PC-9 (cell line): ENCODE data around the gene TACR2. TPM values are rescaled to one million over a fixed set of nuclear protein-coding genes. Genes with fewer than 3 reads are reported as not detected.

Source experiments
- BruUV-seq: library from RNA; stranded (reverse); fragments of 400-500 nt; replicated peaks from 2 replicates; lab custom pipeline; 2021; lab: Mats Ljungman, UMichigan
- CTCF ChIA-PET: fragments of 300-600 bp; sonication (Branson Sonifier 250); formaldehyde crosslinking; loops from one replicate; lab custom pipeline; 2022; ENCODE audit warnings: antibody characterized with exemption; lab: Charles Lee
- POLR2A ChIA-PET: fragments of 300-600 bp; sonication (Branson Sonifier 250); formaldehyde crosslinking; loops from one replicate; lab custom pipeline; 2022; ENCODE audit warnings: antibody characterized with exemption; ENCODE audit not compliant: unreplicated experiment; lab: Charles Lee
- DNase-seq, 2 experiments: peaks; one replicate each; pipeline versions ENCODE4 v3.0.0 to v3.0.0-alpha.2; 2015 to 2022; ENCODE audit warnings: mixed read lengths in 1 of 2
- H2AFZ ChIP-seq: fragments of 200-600 bp; sonication (generic); 2 replicates; pipeline ENCODE4 v1.8.1; 2017; ENCODE audit warnings: antibody characterized with exemption
- H3F3A ChIP-seq: fragments of 200-600 bp; sonication (generic); 2 replicates; pipeline ENCODE4 v1.8.1; 2017; ENCODE audit warnings: antibody characterized with exemption, mild to moderate bottlenecking, low read depth; ENCODE audit not compliant: insufficient read depth
- H3K27ac ChIP-seq: fragments of 200-600 bp; sonication (generic); 2 replicates; pipeline ENCODE4 v1.6.1; 2016; ENCODE audit warnings: mixed run types
- H3K27me3 ChIP-seq: fragments of 200-600 bp; sonication (generic); 2 replicates; pipeline ENCODE4 v1.6.1; 2016; ENCODE audit warnings: low read depth, mixed run types; ENCODE audit not compliant: insufficient read depth
- H3K36me3 ChIP-seq: fragments of 200-600 bp; sonication (generic); 2 replicates; pipeline ENCODE4 v1.6.1; 2016; ENCODE audit warnings: low read depth, mixed run types
- H3K4me1 ChIP-seq: fragments of 200-600 bp; sonication (generic); replicated peaks from 2 replicates; pipeline ENCODE4 v1.6.1; 2016; ENCODE audit warnings: mixed run types; ENCODE audit not compliant: insufficient read depth
- H3K4me2 ChIP-seq: fragments of 200-600 bp; sonication (generic); 2 replicates; pipeline ENCODE4 v1.6.1; 2017; ENCODE audit warnings: mixed run types
- H3K4me3 ChIP-seq: fragments of 200-600 bp; sonication (generic); 2 replicates; pipeline ENCODE4 v1.6.1; 2016; ENCODE audit warnings: mixed run types
- H3K79me2 ChIP-seq: fragments of 200-600 bp; sonication (generic); 2 replicates; pipeline ENCODE4 v1.6.1; 2017; ENCODE audit warnings: low read depth, mixed run types
- H3K9me2 ChIP-seq: fragments of 200-600 bp; sonication (generic); 2 replicates; pipeline ENCODE4 v1.8.1; 2017; ENCODE audit warnings: mild to moderate bottlenecking; ENCODE audit not compliant: insufficient read depth
- H3K9me3 ChIP-seq: fragments of 200-600 bp; sonication (generic); 2 replicates; pipeline ENCODE4 v1.8.1; 2016; ENCODE audit warnings: low read depth; ENCODE audit not compliant: insufficient read depth
- H4K20me1 ChIP-seq: fragments of 200-600 bp; sonication (generic); 2 replicates; pipeline ENCODE4 v1.8.1; 2017; ENCODE audit not compliant: insufficient read depth
- CTCF ChIP-seq: fragments of 200-600 bp; sonication (generic); conservative IDR thresholded peaks from 2 replicates; pipeline ENCODE4 v1.6.1; 2017; ENCODE audit warnings: mixed run types, antibody characterized with exemption, mild to moderate bottlenecking, moderate library complexity
- EZH2 ChIP-seq: fragments of 200-600 bp; sonication (generic); IDR thresholded peaks from 2 replicates; pipeline ENCODE4 v1.8.0; 2017; ENCODE audit warnings: antibody characterized with exemption, low read depth
- intact Hi-C: fragments of 100-400 bp; cut with micrococcal nuclease; formaldehyde crosslinking; loops from one replicate; pipeline ENCODE4 v1.10.0; 2022; ENCODE audit not compliant: unreplicated experiment
- total RNA-seq: library from RNA; stranded (reverse); gene quantifications from 2 replicates; pipeline ENCODE4 v1.2.3, GENCODE V29; 2021

Gene TACR2
- total RNA-seq, 1 experiment from 2014 or later = not detected

DNA sequence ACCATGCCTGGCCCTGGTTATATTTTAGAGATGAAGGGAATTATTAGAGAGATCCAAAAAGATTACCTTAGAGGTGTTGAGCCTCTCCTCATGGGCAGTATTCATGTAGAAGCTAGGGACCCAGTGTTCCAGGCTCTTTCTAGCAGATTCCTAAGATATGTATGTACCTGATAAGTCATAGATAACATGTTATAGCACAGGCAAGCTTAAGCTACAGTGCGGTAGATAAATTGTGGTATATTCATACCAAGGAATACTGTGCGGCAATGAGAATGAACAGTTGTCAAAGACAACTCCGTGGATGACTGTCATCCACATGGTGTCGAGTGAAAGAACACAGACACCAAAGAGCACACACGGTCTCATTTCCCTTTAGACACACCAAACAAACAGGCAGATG, 53.1 kb downstream of the TACR2 start:
- intact Hi-C loops = loop anchor here (2.0 kb wide), 1 partner anchor 21 kb away; no protein-coding TSS in a partner anchor
- H3K9me3 ChIP-seq = no peaks in the 10 kb centered on the region
- H3K4me2 ChIP-seq = peak overlapping the region; percentile 73
- TF ChIP-seq EZH2 = no peak
- TF ChIP-seq CTCF = no peak
- H4K20me1 ChIP-seq = no peaks in the 10 kb centered on the region
- no peak overlapping the region for H3K4me3 ChIP-seq
- no peaks in the 10 kb centered on the region for H3K27me3 ChIP-seq
- no TSS peak for BruUV-seq
- no peak overlapping the region for H2AFZ ChIP-seq
- DNase-seq = no peak
- peaks cover 49% of the 10 kb centered on the region for H3F3A ChIP-seq
- H3K27ac ChIP-seq = peak overlapping the region; percentile 89
- H3K36me3 ChIP-seq = peaks cover 14% of the 10 kb centered on the region; the same call in 1 of the 2 replicates
- H3K79me2 ChIP-seq = peaks cover 36% of the 10 kb centered on the region
- H3K4me1 ChIP-seq = peaks cover 50% of the 10 kb centered on the region
- POLR2A ChIA-PET = no interaction called here
- CTCF ChIA-PET = interaction anchor here (1.0 to 2.2 kb wide), 2 partner anchors 27 to 31 kb away, joined by 3 to 19 read pairs; no protein-coding TSS in a partner anchor
- no peaks in the 10 kb centered on the region for H3K9me2 ChIP-seq

- Histone ChIP-seq H4K20me1 (no peaks in the 10 kb centered on the region), H3K4me2 (peak overlapping the region; percentile 73), H3K27ac (peak overlapping the region; percentile 89), H3F3A (peaks cover 50% of the 10 kb centered on the region), H3K79me2 (peaks cover 43% of the 10 kb centered on the region), H3K27me3 (no peaks in the 10 kb centered on the region), H3K4me1 (peaks cover 50% of the 10 kb centered on the region), H3K9me3 (no peaks in the 10 kb centered on the region), H3K36me3 (peaks cover 14% of the 10 kb centered on the region; the same call in 1 of the 2 replicates), H2AFZ (no peak overlapping the region), H3K4me3 (peak overlapping the region; percentile 19; the same call in 1 of the 2 replicates), H3K9me2 (no peaks in the 10 kb centered on the region)
- TF ChIP-seq EZH2 (no peak), CTCF (no peak)
- DNase-seq = peak; percentile 83 to 86
- BruUV-seq = TSS peak; percentile 88
- CTCF ChIA-PET = interaction anchor here (0.6 to 2.2 kb wide), 7 partner anchors 14 to 142 kb away, joined by 3 to 19 read pairs (median 4); no protein-coding TSS in a partner anchor
- POLR2A ChIA-PET = interaction anchor here (0.6 to 1.1 kb wide), 5 partner anchors 13 to 84 kb away, joined by 3 to 10 read pairs (median 6); partner anchors contain the start of gene HK1
- intact Hi-C loops = loop anchor here (1.0 to 2.0 kb wide), 2 partner anchors 22 to 43 kb away; no protein-coding TSS in a partner anchor
Observed at GRCh38 chr10:69362471-69362954, 54.2 kb downstream of the TACR2 start.

DNA sequence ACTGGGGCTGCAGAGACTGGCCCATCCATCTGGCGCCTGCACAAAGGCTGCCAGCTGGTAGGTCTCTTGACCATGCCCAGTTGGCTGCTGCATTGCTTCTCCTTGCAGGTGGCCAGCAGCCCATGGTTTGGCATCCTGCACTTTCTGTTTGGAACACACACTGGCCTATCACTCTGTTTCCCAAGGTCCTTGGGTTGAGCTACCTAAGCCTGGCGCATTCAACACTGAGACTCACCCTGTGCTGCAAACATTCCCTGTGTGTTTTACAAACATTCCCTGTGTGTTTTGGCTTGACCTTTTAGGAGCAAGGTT, 55.5 kb downstream of the TACR2 start:
- BruUV-seq = no TSS peak
- peaks cover 50% of the 10 kb centered on the region for H3K4me1 ChIP-seq
- peak overlapping the region; percentile 73 for H3K4me2 ChIP-seq
- intact Hi-C loops = no loop called here
- H4K20me1 ChIP-seq = no peaks in the 10 kb centered on the region
- TF ChIP-seq CTCF = no peak
- no peak for TF ChIP-seq EZH2
- H3F3A ChIP-seq = peaks cover 50% of the 10 kb centered on the region
- no peaks in the 10 kb centered on the region for H3K27me3 ChIP-seq
- H2AFZ ChIP-seq = no peak overlapping the region
- peaks cover 14% of the 10 kb centered on the region; the same call in 1 of the 2 replicates for H3K36me3 ChIP-seq
- H3K9me2 ChIP-seq = no peaks in the 10 kb centered on the region
- no peak overlapping the region for H3K4me3 ChIP-seq
- H3K79me2 ChIP-seq = peaks cover 48% of the 10 kb centered on the region
- no peaks in the 10 kb centered on the region for H3K9me3 ChIP-seq
- ChIA-PET CTCF (interaction anchor here (2.2 kb wide), 1 partner anchor 28 kb away, joined by 19 read pairs; no protein-coding TSS in a partner anchor), POLR2A (no interaction called here)
- peak overlapping the region; percentile 89 for H3K27ac ChIP-seq
- DNase-seq = no peak
